CD14-positive monocyte (primary cell): ENCODE results near the gene DCP1A. TPM values are rescaled to one million over a fixed set of nuclear protein-coding genes. Genes with fewer than 3 reads are reported as not detected.

Experiments used
- DNase-seq, 3 donors: peaks; one replicate each; pipeline ENCODE4 v3.0.0-alpha.2; 2011 to 2022
- H2AFZ ChIP-seq: 2 replicates; pipeline ENCODE4 v1.6.0; 2012; ENCODE audit warnings: mild to moderate bottlenecking, low read depth, low read length, inconsistent platforms; ENCODE audit not compliant: insufficient read depth, poor library complexity, severe bottlenecking
- H3K27ac ChIP-seq, 2 donors: 1 replicate in 1 of 2; 2 replicates in 1 of 2; pipeline ENCODE4 v1.5.1; 2012 to 2013; ENCODE audit warnings: low read length in 2 of 2, control low read depth in 1 of 2, inconsistent platforms in 1 of 2, low read depth in 1 of 2, mild to moderate bottlenecking in 1 of 2
- H3K27me3 ChIP-seq, 2 donors: one replicate each; pipeline versions ENCODE4 v1.6.0 to v1.6.1; 2011 to 2013; ENCODE audit warnings: low read length in 2 of 2; ENCODE audit not compliant: control insufficient read depth in 2 of 2, insufficient read depth in 2 of 2
- H3K36me3 ChIP-seq, 2 donors: replicated peaks in 1 of 2; 1 replicate in 1 of 2; 2 replicates in 1 of 2; pipeline versions ENCODE4 v1.5.1 to v1.6.1; 2012 to 2013; ENCODE audit warnings: low read length in 2 of 2, control low read depth in 1 of 2, inconsistent platforms in 1 of 2, mild to moderate bottlenecking in 1 of 2; ENCODE audit not compliant: insufficient read depth in 2 of 2, control insufficient read depth in 1 of 2
- H3K4me1 ChIP-seq, 2 donors: 1 replicate in 1 of 2; 2 replicates in 1 of 2; pipeline versions ENCODE4 v1.5.1 to v1.6.1; 2012 to 2013; ENCODE audit warnings: low read length in 2 of 2, control low read depth in 1 of 2, inconsistent platforms in 1 of 2, mild to moderate bottlenecking in 1 of 2, moderate library complexity in 1 of 2; ENCODE audit not compliant: insufficient read depth in 2 of 2, control insufficient read depth in 1 of 2
- H3K4me2 ChIP-seq: replicated peaks from 2 replicates; pipeline ENCODE3; 2012; ENCODE audit warnings: low read length, moderate library complexity, mild to moderate bottlenecking; ENCODE audit not compliant: poor library complexity, severe bottlenecking; ENCODE audit errors: extremely low read depth
- H3K4me3 ChIP-seq, 3 experiments: fragments of 200-600 bp in 1 of 3; sonication (generic) in 1 of 3; replicated peaks in 1 of 3; 1 replicate in 2 of 3; 2 replicates in 1 of 3; pipeline ENCODE4 v1.5.1; 2011 to 2013; ENCODE audit warnings: low read length in 3 of 3, mild to moderate bottlenecking in 3 of 3, control low read depth in 2 of 3, low read depth in 2 of 3, inconsistent platforms in 1 of 3, moderate library complexity in 1 of 3
- H3K79me2 ChIP-seq: 2 replicates; pipeline ENCODE4 v1.6.0; 2012; ENCODE audit warnings: mild to moderate bottlenecking, control low read depth, inconsistent platforms, low read length, moderate library complexity; ENCODE audit not compliant: insufficient read depth
- H3K9ac ChIP-seq: 2 replicates; pipeline ENCODE4 v1.6.0; 2017; ENCODE audit warnings: low read length, mild to moderate bottlenecking; ENCODE audit not compliant: insufficient read depth, poor library complexity, severe bottlenecking
- H3K9me3 ChIP-seq, 2 donors: replicated peaks in 1 of 2; 1 replicate in 1 of 2; 2 replicates in 1 of 2; pipeline versions ENCODE4 v1.5.1 to v1.6.1; 2012 to 2013; ENCODE audit warnings: low read length in 2 of 2, control low read depth in 1 of 2; ENCODE audit not compliant: control insufficient read depth in 1 of 2, insufficient read depth in 1 of 2
- H4K20me1 ChIP-seq: 2 replicates; pipeline ENCODE4 v1.6.0; 2012; ENCODE audit warnings: mild to moderate bottlenecking, low read length, control low read depth, moderate library complexity; ENCODE audit not compliant: insufficient read depth
- H3K27ac Mint-ChIP-seq, 7 donors: one replicate each; pipeline ENCODE4 v1.8.0; 2020; ENCODE audit warnings: mild to moderate bottlenecking in 7 of 7, mixed read lengths in 7 of 7, moderate library complexity in 6 of 7, inconsistent platforms in 2 of 7
- H3K27me3 Mint-ChIP-seq, 3 donors: one replicate each; pipeline ENCODE4 v1.8.0; 2021 to 2022; ENCODE audit warnings: low read depth in 3 of 3, mild to moderate bottlenecking in 3 of 3, mixed read lengths in 3 of 3, moderate library complexity in 3 of 3, inconsistent platforms in 1 of 3
- H3K36me3 Mint-ChIP-seq, 2 donors: one replicate each; pipeline ENCODE4 v1.8.0; 2020; ENCODE audit warnings: mixed read lengths in 2 of 2, inconsistent platforms in 1 of 2, mild to moderate bottlenecking in 1 of 2
- H3K4me1 Mint-ChIP-seq: one replicate; pipeline ENCODE4 v1.8.0; 2020; ENCODE audit warnings: mild to moderate bottlenecking, mixed read lengths
- H3K4me3 Mint-ChIP-seq, 2 donors: one replicate each; pipeline ENCODE4 v1.8.0; 2020; ENCODE audit warnings: mild to moderate bottlenecking in 2 of 2, mixed read lengths in 2 of 2, moderate library complexity in 1 of 2
- H3K9me3 Mint-ChIP-seq, 7 donors: one replicate each; pipeline ENCODE4 v1.8.0; 2020 to 2022; ENCODE audit warnings: mixed read lengths in 7 of 7, mild to moderate bottlenecking in 6 of 7, moderate library complexity in 6 of 7, inconsistent platforms in 2 of 7
- whole genome bisulfite sequencing: methylation state at CpG from one replicate; pipeline ENCODE4 v1.1.5; 2013; ENCODE audit warnings: missing lambda C conversion rate; ENCODE audit not compliant: insufficient coverage; 5-methylcytosine and 5-hydroxymethylcytosine counted together
- intact Hi-C, 2 donors: fragments of 100-400 bp; cut with micrococcal nuclease; formaldehyde crosslinking; loops; one replicate each; pipeline versions ENCODE4 v1.15.0 to v1.15.1; 2023
- polyA plus RNA-seq, 3 donors: library from polyadenylated mRNA; depleted of rRNA in 1 of 3; unstranded in 2 of 3; stranded (reverse) in 1 of 3; fragments of 300-500 nt in 2 of 3; fragments of >200 nt in 1 of 3; fragmentation: Illumina TruSeq in 2 of 3; gene quantifications; 1 replicate in 2 of 3; 2 replicates in 1 of 3; pipeline ENCODE4 v1.2.3, GENCODE V29; 2012 to 2021
- TF ChIP-seq, protein P1 (sequence below): fragments of 200-600 bp; IDR thresholded peaks from one replicate; pipeline ENCODE4 v1.8.0; 2022; ENCODE audit warnings: antibody characterized with exemption, mild to moderate bottlenecking

DCP1A gene
- polyA plus RNA-seq, 3 donors: 11.9 to 25.4 (median 19.3) TPM

DNA sequence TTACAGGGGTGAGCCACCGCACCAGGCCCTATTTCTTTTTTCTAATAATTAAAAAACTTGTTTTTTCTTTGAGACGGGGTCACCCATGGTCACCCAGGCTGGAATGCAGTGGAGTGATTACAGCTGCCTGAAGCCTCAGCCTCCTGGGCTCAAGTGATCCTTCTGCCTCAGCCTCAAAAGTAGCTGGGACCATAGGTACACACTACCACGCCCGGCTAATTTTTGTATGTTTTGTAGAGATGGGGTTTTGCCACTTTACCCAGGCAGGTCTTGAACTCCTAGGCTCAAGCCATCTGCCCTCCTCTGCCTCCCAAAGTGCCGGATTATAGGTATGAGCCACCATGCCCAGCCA is 90.7 kb downstream of the DCP1A start:
- H3K36me3 Mint-ChIP-seq: peaks cover 2 to 6% of the 10 kb centered on the region in 2 donors
- Histone ChIP-seq H3K79me2 (peaks cover 44% of the 10 kb centered on the region), H3K27me3 (no peaks in the 10 kb centered on the region), H3K9ac (no peak overlapping the region), H3K27ac (no peak overlapping the region), H3K4me3 (no peak overlapping the region), H2AFZ (no peak overlapping the region), H4K20me1 (peaks cover 30% of the 10 kb centered on the region), H3K36me3 (no peaks in the 10 kb centered on the region), H3K4me1 (peaks cover 41 to 43% of the 10 kb centered on the region in 2 donors), H3K4me2 (no peak overlapping the region), H3K9me3 (no peaks in the 10 kb centered on the region)
- H3K4me1 Mint-ChIP-seq: peaks cover 49% of the 10 kb centered on the region
- no peak for DNase-seq
- 90% methylated on average over 2 of the region's 5 CpGs for WGBS
- H3K27me3 Mint-ChIP-seq: peaks cover 1 to 2% (median 2%) of the 10 kb centered on the region in 3 donors
- H3K27ac Mint-ChIP-seq: peak overlapping the region in 4 of 7 donors; percentile 21 to 99 (median 71)
- H3K4me3 Mint-ChIP-seq: peak overlapping the region in 1 of 2 donors; percentile 76
- TF ChIP-seq, protein P1, sequence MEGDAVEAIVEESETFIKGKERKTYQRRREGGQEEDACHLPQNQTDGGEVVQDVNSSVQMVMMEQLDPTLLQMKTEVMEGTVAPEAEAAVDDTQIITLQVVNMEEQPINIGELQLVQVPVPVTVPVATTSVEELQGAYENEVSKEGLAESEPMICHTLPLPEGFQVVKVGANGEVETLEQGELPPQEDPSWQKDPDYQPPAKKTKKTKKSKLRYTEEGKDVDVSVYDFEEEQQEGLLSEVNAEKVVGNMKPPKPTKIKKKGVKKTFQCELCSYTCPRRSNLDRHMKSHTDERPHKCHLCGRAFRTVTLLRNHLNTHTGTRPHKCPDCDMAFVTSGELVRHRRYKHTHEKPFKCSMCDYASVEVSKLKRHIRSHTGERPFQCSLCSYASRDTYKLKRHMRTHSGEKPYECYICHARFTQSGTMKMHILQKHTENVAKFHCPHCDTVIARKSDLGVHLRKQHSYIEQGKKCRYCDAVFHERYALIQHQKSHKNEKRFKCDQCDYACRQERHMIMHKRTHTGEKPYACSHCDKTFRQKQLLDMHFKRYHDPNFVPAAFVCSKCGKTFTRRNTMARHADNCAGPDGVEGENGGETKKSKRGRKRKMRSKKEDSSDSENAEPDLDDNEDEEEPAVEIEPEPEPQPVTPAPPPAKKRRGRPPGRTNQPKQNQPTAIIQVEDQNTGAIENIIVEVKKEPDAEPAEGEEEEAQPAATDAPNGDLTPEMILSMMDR: no peak
- no peaks in the 10 kb centered on the region for H3K9me3 Mint-ChIP-seq
- intact Hi-C loops: loop anchor here (5.0 to 10.0 kb wide), 2 partner anchors 94 to 362 kb away; partner anchors contain the start of genes PRKCD (in 1 of the 2) and STIMATE (in 1 of the 2)

DNA sequence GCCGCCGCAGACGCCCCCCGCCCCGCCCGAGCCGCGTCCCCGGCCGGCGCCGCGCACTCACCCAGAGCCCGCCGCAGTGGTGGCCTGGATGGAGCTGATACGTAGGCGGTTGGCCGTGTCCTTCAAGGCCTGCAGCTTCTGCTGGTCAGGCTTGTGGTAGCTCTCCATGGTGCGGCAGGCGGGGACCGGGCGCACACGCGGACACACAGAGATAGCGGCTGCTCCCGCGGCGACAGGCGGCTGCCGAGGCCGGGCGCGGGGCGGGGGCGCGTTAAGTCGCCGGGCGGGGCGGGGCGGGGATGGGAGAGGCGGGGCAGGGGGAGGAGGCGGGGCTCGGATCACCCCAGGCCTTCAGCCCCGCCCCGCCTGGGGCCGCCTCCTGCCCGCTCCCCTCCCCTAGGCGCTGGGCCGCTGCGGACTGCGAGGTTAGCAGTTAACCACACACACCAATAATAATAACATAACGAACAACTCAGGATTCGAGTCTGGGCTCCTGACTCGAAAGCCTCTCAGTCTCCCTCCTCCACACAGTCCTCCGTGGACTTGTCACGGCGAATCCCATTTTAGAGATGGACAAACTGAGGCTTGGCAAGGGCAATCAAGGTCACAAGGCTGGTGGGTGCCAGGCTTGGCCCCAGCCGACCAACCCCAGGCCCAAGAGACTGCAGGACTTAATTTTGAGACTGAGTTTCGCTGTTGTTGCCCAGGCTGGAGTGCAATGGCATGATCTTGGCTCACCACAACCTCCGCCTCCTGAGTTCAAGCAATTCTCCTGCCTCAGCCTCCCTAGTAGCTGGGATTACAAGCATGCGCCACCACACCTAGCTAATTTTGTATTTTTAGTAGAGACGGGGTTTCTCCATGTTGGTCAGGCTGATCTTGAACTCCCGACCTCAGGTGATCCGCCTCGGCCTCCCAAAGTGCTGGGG is 91.3 kb downstream of the DCP1A start, which contains the start of gene TKT:
Gene TKT, minus strand, starts transcription at position 248 of the 929 bp plus-strand sequence. Its CDS starts 80 bp downstream, at position 168.
- H3K4me3 Mint-ChIP-seq: peak within 1 kb of the TSS; percentile 94 to 96
- H3K36me3 Mint-ChIP-seq: peaks cover 7 to 13% of the 10 kb centered on the region in 2 donors
- H3K36me3 ChIP-seq: no peaks in the 10 kb centered on the region
- peak within 1 kb of the TSS; percentile 96 to 100 (median 99) for H3K27ac Mint-ChIP-seq
- H3K9me3 Mint-ChIP-seq: no peaks in the 10 kb centered on the region
- H4K20me1 ChIP-seq: peaks cover 30% of the 10 kb centered on the region
- peak within 1 kb of the TSS; percentile 94 to 97 for H3K27ac ChIP-seq
- peak within 1 kb of the TSS; percentile 80 for H3K9ac ChIP-seq
- TF ChIP-seq, protein P1: no peak
- no peak within 1 kb of the TSS for H2AFZ ChIP-seq
- peak within 1 kb of the TSS; percentile 83 for H3K4me2 ChIP-seq
- 7% methylated on average over 52 of the region's 66 CpGs for WGBS
- peak within 1 kb of the TSS; percentile 83 to 99 (median 91) for H3K4me3 ChIP-seq
- H3K9me3 ChIP-seq: no peaks in the 10 kb centered on the region
- H3K79me2 ChIP-seq: peaks cover 50% of the 10 kb centered on the region
- peaks cover 49% of the 10 kb centered on the region for H3K4me1 Mint-ChIP-seq
- H3K27me3 ChIP-seq: no peaks in the 10 kb centered on the region
- H3K27me3 Mint-ChIP-seq: peaks cover 1 to 2% (median 2%) of the 10 kb centered on the region in 3 donors
- intact Hi-C loops: loop anchor here (5.0 to 10.0 kb wide), 2 partner anchors 94 to 361 kb away; partner anchors contain the start of genes PRKCD (in 1 of the 2) and STIMATE (in 1 of the 2)
- H3K4me1 ChIP-seq: peaks cover 41 to 43% of the 10 kb centered on the region in 2 donors
- DNase-seq: peak; percentile 77 to 81 (median 81)
